ENCODE data around the gene IFITM5. TPM values are rescaled to one million over a fixed set of nuclear protein-coding genes. Genes with fewer than 3 reads are reported as not detected.
"Not testable (repeated sequence)": the region's sequence is repeated elsewhere in the genome, so short reads cannot be mapped to it uniquely, and the experiment has no call there.

Gene IFITM5
- total and polyA plus RNA-seq, 2 donors (not counting 1 experiment from before 2014, with no cell fraction given): not detected

GRCh38 chr11:315516-315994 lies 16.2 kb upstream of the IFITM5 start:
- Histone ChIP-seq H3K79me2 (ENCODE audit: control insufficient read depth, insufficient read depth, low read length) (peaks cover 38% of the 10 kb centered on the region), H3K4me3 (ENCODE audit: control extremely low read depth in 1 of 5, extremely low read depth in 1 of 5, insufficient read depth in 1 of 5, low read depth in 2 of 5, low read length in 4 of 5) (peak overlapping the region in 1 of 5 experiments; percentile 72), H3K4me1 (ENCODE audit: control insufficient read depth in 2 of 2, insufficient read depth in 2 of 2, low read length in 2 of 2) (peaks cover 41 to 64% of the 10 kb centered on the region in 2 donors), H4K20me1 (ENCODE audit: control insufficient read depth, insufficient read depth, low read length, poor library complexity, severe bottlenecking) (no peaks in the 10 kb centered on the region), H3K9ac (ENCODE audit: low read length) (peak overlapping the region; percentile 57), H3K27me3 (replicated peaks in 1 of 4; ENCODE audit: control extremely low read depth in 1 of 4, control insufficient read depth in 3 of 4, insufficient read depth in 4 of 4, low read length in 3 of 4) (no peaks in the 10 kb centered on the region), H3K27ac (ENCODE audit: low read length in 2 of 2) (peak overlapping the region in 1 of 2 donors; percentile 19), H3K36me3 (replicated peaks in 1 of 2; ENCODE audit: control extremely low read depth in 1 of 2, control insufficient read depth in 1 of 2, extremely low read depth in 1 of 2, insufficient read depth in 2 of 2, low read length in 1 of 2) (peaks cover 0 to 2% of the 10 kb centered on the region in 2 experiments), H2AFZ (ENCODE audit: insufficient read depth, low read depth, low read length, poor library complexity, severe bottlenecking) (no peak overlapping the region), H3K9me3 (ENCODE audit: control extremely low read depth in 1 of 3, control insufficient read depth in 2 of 3, insufficient read depth in 1 of 3, low read length in 2 of 3) (no peaks in the 10 kb centered on the region), H3K4me2 (replicated peaks; ENCODE audit: low read depth, low read length, poor library complexity, severe bottlenecking) (peak overlapping the region; percentile 85)
- TF ChIP-seq EZH2 (IDR thresholded peaks at IDR 0.05; ENCODE audit: borderline replicate concordance, insufficient read depth, low read depth, low read length, poor library complexity, severe bottlenecking) (no peak), CTCF (IDR thresholded peaks at IDR 0.05) (no peak)
- Mint-ChIP-seq H3K4me1 (peaks cover 57% of the 10 kb centered on the region), H3K27ac (peak overlapping the region; percentile 94), H3K9me3 (ENCODE audit: insufficient read depth) (no peaks in the 10 kb centered on the region), H3K27me3 (peaks cover 3% of the 10 kb centered on the region), H3K4me3 (peak overlapping the region; percentile 93)
- intact Hi-C loops (cut with micrococcal nuclease): no loop called here
- POLR2A ChIA-PET: interaction anchor here (0.8 to 1.1 kb wide), 2 partner anchors 48 to 64 kb away, joined by 3 to 4 read pairs; no protein-coding TSS in a partner anchor
- CTCF ChIA-PET: interaction anchor here (1.4 to 3.3 kb wide), 3 partner anchors 10 to 65 kb away, joined by 5 to 54 read pairs (median 11); partner anchors contain the start of gene IFITM2
- DNase-seq: no peak
- 88% methylated on average over 32 of the region's 32 CpGs for WGBS (ENCODE audit: insufficient coverage)
- no peak for ATAC-seq (ENCODE audit: low read depth)

GRCh38 chr11:315051-315481 lies 15.7 kb upstream of the IFITM5 start:
- Histone ChIP-seq H3K9me3 (ENCODE audit: control extremely low read depth in 1 of 3, control insufficient read depth in 2 of 3, insufficient read depth in 1 of 3, low read length in 2 of 3) (no peaks in the 10 kb centered on the region), H3K4me1 (ENCODE audit: control insufficient read depth in 2 of 2, insufficient read depth in 2 of 2, low read length in 2 of 2) (peaks cover 38 to 61% of the 10 kb centered on the region in 2 donors), H3K4me2 (replicated peaks; ENCODE audit: low read depth, low read length, poor library complexity, severe bottlenecking) (peak overlapping the region; percentile 85), H3K4me3 (ENCODE audit: control extremely low read depth in 1 of 5, extremely low read depth in 1 of 5, insufficient read depth in 1 of 5, low read depth in 2 of 5, low read length in 4 of 5) (peak overlapping the region in 3 of 5 experiments; percentile 9 to 72 (median 60)), H3K36me3 (replicated peaks in 1 of 2; ENCODE audit: control extremely low read depth in 1 of 2, control insufficient read depth in 1 of 2, extremely low read depth in 1 of 2, insufficient read depth in 2 of 2, low read length in 1 of 2) (peaks cover 0 to 2% of the 10 kb centered on the region in 2 experiments), H3K27me3 (replicated peaks in 1 of 4; ENCODE audit: control extremely low read depth in 1 of 4, control insufficient read depth in 3 of 4, insufficient read depth in 4 of 4, low read length in 3 of 4) (no peaks in the 10 kb centered on the region), H2AFZ (ENCODE audit: insufficient read depth, low read depth, low read length, poor library complexity, severe bottlenecking) (no peak overlapping the region), H3K27ac (ENCODE audit: low read length in 2 of 2) (peak overlapping the region in 1 of 2 donors; percentile 19), H3K9ac (ENCODE audit: low read length) (peak overlapping the region; percentile 57), H3K79me2 (ENCODE audit: control insufficient read depth, insufficient read depth, low read length) (peaks cover 38% of the 10 kb centered on the region), H4K20me1 (ENCODE audit: control insufficient read depth, insufficient read depth, low read length, poor library complexity, severe bottlenecking) (no peaks in the 10 kb centered on the region)
- Mint-ChIP-seq H3K27me3 (no peaks in the 10 kb centered on the region), H3K4me1 (peaks cover 52% of the 10 kb centered on the region), H3K4me3 (peak overlapping the region; percentile 93), H3K9me3 (ENCODE audit: insufficient read depth) (no peaks in the 10 kb centered on the region), H3K27ac (peak overlapping the region; percentile 94)
- ChIA-PET CTCF (interaction anchor here (0.6 to 3.3 kb wide), 4 partner anchors 10 to 64 kb away, joined by 4 to 54 read pairs (median 8); partner anchors contain the start of gene IFITM2), POLR2A (interaction anchor here (0.8 to 1.1 kb wide), 2 partner anchors 47 to 64 kb away, joined by 3 to 4 read pairs; no protein-coding TSS in a partner anchor)
- ATAC-seq (ENCODE audit: low read depth) (no peak), DNase-seq (no peak)
- 89% methylated on average over 8 of the region's 9 CpGs for WGBS (ENCODE audit: insufficient coverage)
- TF ChIP-seq CTCF (IDR thresholded peaks at IDR 0.05): no peak
- no peak for TF ChIP-seq EZH2 (IDR thresholded peaks at IDR 0.05; ENCODE audit: borderline replicate concordance, insufficient read depth, low read depth, low read length, poor library complexity, severe bottlenecking)
- intact Hi-C loops (cut with micrococcal nuclease): no loop called here

GRCh38 chr11:314554-314875 lies 15.2 kb upstream of the IFITM5 start:
- peaks cover 40 to 63% of the 10 kb centered on the region in 2 donors for H3K4me1 ChIP-seq (ENCODE audit: control insufficient read depth in 2 of 2, insufficient read depth in 2 of 2, low read length in 2 of 2)
- H3K27me3 Mint-ChIP-seq; intact Hi-C loops (cut with micrococcal nuclease); ATAC-seq (ENCODE audit: low read depth); DNase-seq; H4K20me1 ChIP-seq (ENCODE audit: control insufficient read depth, insufficient read depth, low read length, poor library complexity, severe bottlenecking); H3K9me3 Mint-ChIP-seq (ENCODE audit: insufficient read depth); POLR2A ChIA-PET; CTCF ChIA-PET; H3K36me3 ChIP-seq (replicated peaks in 1 of 2; ENCODE audit: control extremely low read depth in 1 of 2, control insufficient read depth in 1 of 2, extremely low read depth in 1 of 2, insufficient read depth in 2 of 2, low read length in 1 of 2); H3K27me3 ChIP-seq (replicated peaks in 1 of 4; ENCODE audit: control extremely low read depth in 1 of 4, control insufficient read depth in 3 of 4, insufficient read depth in 4 of 4, low read length in 3 of 4); H3K9me3 ChIP-seq (ENCODE audit: control extremely low read depth in 1 of 3, control insufficient read depth in 2 of 3, insufficient read depth in 1 of 3, low read length in 2 of 3): not testable (repeated sequence)
- H3K4me3 ChIP-seq (ENCODE audit: control extremely low read depth in 1 of 5, extremely low read depth in 1 of 5, insufficient read depth in 1 of 5, low read depth in 2 of 5, low read length in 4 of 5): peak overlapping the region in 4 of 5 experiments; percentile 44 to 65 (median 59)
- peak overlapping the region; percentile 85 for H3K4me2 ChIP-seq (replicated peaks; ENCODE audit: low read depth, low read length, poor library complexity, severe bottlenecking)
- H3K27ac ChIP-seq (ENCODE audit: low read length in 2 of 2): peak overlapping the region; percentile 84 to 89
- Mint-ChIP-seq H3K4me3 (peak overlapping the region; percentile 93), H3K4me1 (peaks cover 51% of the 10 kb centered on the region), H3K27ac (peak overlapping the region; percentile 94)
- peaks cover 36% of the 10 kb centered on the region for H3K79me2 ChIP-seq (ENCODE audit: control insufficient read depth, insufficient read depth, low read length)
- WGBS (ENCODE audit: insufficient coverage): no CpG with 5 or more reads among the region's 6 CpGs
- peak overlapping the region; percentile 69 for H2AFZ ChIP-seq (ENCODE audit: insufficient read depth, low read depth, low read length, poor library complexity, severe bottlenecking)
- H3K9ac ChIP-seq (ENCODE audit: low read length): peak overlapping the region; percentile 57
